Right atrium auricular region (tissue), 2 donors: Measurements from ENCODE around the gene PROSER2. TPM values are rescaled to one million over a fixed set of nuclear protein-coding genes. Genes with fewer than 3 reads are reported as not detected.

Experiments used
- DNase-seq: peaks from one replicate; pipeline ENCODE4 v3.0.0-alpha.2; 2019; ENCODE audit warnings: low spot score
- H3K27ac ChIP-seq, 2 donors: fragments of 200-600 bp; sonication (generic); 1 replicate in 1 of 2; 2 replicates in 1 of 2; pipeline ENCODE4 v1.5.1; 2016 to 2019
- H3K27me3 ChIP-seq, 2 donors: fragments of 200-600 bp; sonication (generic); one replicate each; pipeline versions ENCODE4 v1.5.1 to v1.6.0; 2017 to 2019
- H3K36me3 ChIP-seq: fragments of 200-600 bp; sonication (generic); one replicate; pipeline ENCODE4 v1.5.1; 2016
- H3K4me1 ChIP-seq, 2 donors: fragments of 200-600 bp; sonication (generic); one replicate each; pipeline versions ENCODE4 v1.5.1 to v1.6.0; 2017 to 2019
- H3K4me3 ChIP-seq, 2 donors: fragments of 200-600 bp; sonication (generic); 1 replicate in 1 of 2; 2 replicates in 1 of 2; pipeline ENCODE4 v1.5.1; 2017 to 2019; ENCODE audit warnings: mild to moderate bottlenecking in 1 of 2, moderate library complexity in 1 of 2
- H3K9me3 ChIP-seq, 2 donors: fragments of 200-600 bp; sonication (generic); one replicate each; pipeline ENCODE4 v1.5.1; 2019
- CTCF ChIP-seq, 2 donors: fragments of 200-600 bp; sonication (generic); IDR thresholded peaks; one replicate each; pipeline ENCODE4 v1.5.1; 2019; ENCODE audit warnings: antibody characterized with exemption in 2 of 2
- total RNA-seq, 2 donors: library from RNA; depleted of rRNA; stranded (reverse); fragments of >200 nt; gene quantifications; one replicate each; pipeline ENCODE4 v1.1.0, GENCODE V29; 2016

Gene PROSER2
- total RNA-seq, 2 donors from 2014 or later: 1.3 to 3.1 TPM

DNA sequence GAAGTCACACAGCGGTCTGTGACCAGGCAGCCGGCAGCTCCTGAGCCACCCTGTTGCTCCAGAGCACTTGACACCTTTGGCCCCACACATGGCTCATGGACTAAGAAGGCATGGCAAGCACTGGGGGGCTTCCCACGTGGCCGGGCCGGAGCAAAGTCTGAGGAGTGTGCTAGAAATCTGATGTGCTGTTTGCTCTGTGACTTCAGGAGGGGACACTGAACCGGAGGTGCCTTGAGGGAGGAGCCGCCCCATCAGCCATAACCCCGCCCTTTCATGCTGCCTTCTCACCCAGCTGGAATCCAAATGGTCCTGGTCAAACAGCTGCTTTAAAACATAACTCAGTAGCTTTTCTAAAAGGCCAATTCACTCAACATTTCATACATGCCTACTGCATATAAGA is 33.5 kb downstream of the PROSER2 start:
- H3K27me3 ChIP-seq: no peaks in the 10 kb centered on the region
- no peaks in the 10 kb centered on the region for H3K36me3 ChIP-seq
- H3K9me3 ChIP-seq: no peaks in the 10 kb centered on the region
- TF ChIP-seq CTCF (IDR thresholded peaks at IDR 0.05): no peak
- no peaks in the 10 kb centered on the region for H3K4me1 ChIP-seq
- no peak for DNase-seq
- H3K4me3 ChIP-seq: no peak overlapping the region
- no peak overlapping the region for H3K27ac ChIP-seq

DNA sequence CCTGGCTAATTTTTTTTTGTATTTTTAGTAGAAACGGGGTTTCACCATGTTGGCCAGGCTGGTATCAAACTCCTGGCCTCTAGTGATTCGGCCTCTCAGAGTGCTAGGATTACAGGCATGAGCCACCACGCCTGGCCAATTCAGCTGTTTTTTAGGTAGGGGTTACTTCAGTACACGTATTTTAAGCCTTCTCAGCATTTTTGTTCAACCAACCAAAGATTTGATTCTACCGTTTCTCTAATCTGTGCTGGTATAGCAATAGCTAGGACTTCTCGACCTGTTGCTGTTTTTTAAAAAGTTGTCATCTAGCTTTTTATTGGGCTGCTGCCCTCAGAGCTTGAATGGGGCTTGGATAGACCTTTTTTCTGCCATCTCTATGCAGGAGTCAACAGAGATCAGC is 34.9 kb downstream of the PROSER2 start:
- no peak for TF ChIP-seq CTCF (IDR thresholded peaks at IDR 0.05)
- Histone ChIP-seq H3K36me3 (no peaks in the 10 kb centered on the region), H3K4me3 (no peak overlapping the region), H3K27me3 (no peaks in the 10 kb centered on the region), H3K27ac (no peak overlapping the region), H3K4me1 (no peaks in the 10 kb centered on the region), H3K9me3 (no peaks in the 10 kb centered on the region)
- DNase-seq: no peak

GRCh38 chr10:11861341-11861740 is 38.2 kb downstream of the PROSER2 start:
- DNase-seq: no peak
- no peak for TF ChIP-seq CTCF (IDR thresholded peaks at IDR 0.05)
- Histone ChIP-seq H3K36me3 (no peaks in the 10 kb centered on the region), H3K27ac (no peak overlapping the region), H3K4me1 (no peaks in the 10 kb centered on the region), H3K27me3 (no peaks in the 10 kb centered on the region), H3K9me3 (no peaks in the 10 kb centered on the region), H3K4me3 (no peak overlapping the region)

DNA sequence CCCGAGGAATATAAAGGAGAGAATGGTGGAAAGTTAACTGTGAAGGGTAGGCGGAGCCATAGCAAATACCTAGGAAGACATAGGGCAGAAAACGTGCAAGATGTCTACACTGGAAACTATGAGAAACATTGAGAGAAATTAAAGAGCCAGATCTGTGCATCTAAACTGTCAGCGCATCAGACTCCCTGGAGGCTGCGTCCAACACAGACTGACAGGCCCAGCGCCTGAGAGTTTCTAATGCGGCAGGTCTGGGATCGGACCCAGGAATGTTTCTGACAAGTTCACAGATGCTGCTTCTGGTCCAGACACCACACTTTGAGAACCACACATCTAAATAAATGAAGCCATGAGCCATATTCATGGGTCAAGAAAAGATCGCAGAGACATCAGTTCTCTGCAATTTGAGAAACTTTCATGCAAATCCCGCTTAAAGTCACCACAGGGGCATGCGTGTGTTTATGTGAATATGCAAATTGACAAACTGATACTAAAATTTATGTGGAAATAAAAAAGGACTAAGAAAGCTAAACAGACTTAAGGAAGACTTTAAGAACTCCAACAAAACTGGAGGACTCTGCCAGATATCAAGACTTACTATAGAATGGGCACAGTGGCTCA is 38.8 kb downstream of the PROSER2 start:
- Histone ChIP-seq H3K27ac (no peak overlapping the region), H3K27me3 (no peaks in the 10 kb centered on the region), H3K36me3 (no peaks in the 10 kb centered on the region), H3K4me1 (no peaks in the 10 kb centered on the region), H3K9me3 (no peaks in the 10 kb centered on the region), H3K4me3 (no peak overlapping the region)
- DNase-seq: no peak
- no peak for TF ChIP-seq CTCF (IDR thresholded peaks at IDR 0.05)

- H3K27ac ChIP-seq: no peak overlapping the region
- no peak for TF ChIP-seq CTCF (IDR thresholded peaks at IDR 0.05)
- H3K36me3 ChIP-seq: no peaks in the 10 kb centered on the region
- no peaks in the 10 kb centered on the region for H3K4me1 ChIP-seq
- no peak for DNase-seq
- no peaks in the 10 kb centered on the region for H3K9me3 ChIP-seq
- no peaks in the 10 kb centered on the region for H3K27me3 ChIP-seq
- H3K4me3 ChIP-seq: no peak overlapping the region
Measured at GRCh38 chr10:11863353-11864109, 40.4 kb downstream of the PROSER2 start.
